RKO (cell line): ENCODE data around the gene RAB14.
A peak's percentile ranks its signal among the peaks of the same experiment; 100 is the strongest.

Experiments
- DNase-seq: peaks from one replicate; pipeline ENCODE4 v3.0.0-alpha.2; 2016; ENCODE audit warnings: low spot score

RAB14 gene

GRCh38 chr9:121201738-121202533, at the start of gene RAB14:
Gene RAB14 (minus strand): TSS chr9:121201869. CDS start chr9:121193412, 8,457 bp downstream.
- DNase-seq = peak; percentile 99

- DNase-seq = no peak
These were observed 47.9 kb upstream of the RAB14 start for GRCh38 chr9:121249563-121249962.

GRCh38 chr9:121246821-121247561, 45.3 kb upstream of the RAB14 start:
- DNase-seq = peak; percentile 34

GRCh38 chr9:121242959-121243346, 41.3 kb upstream of the RAB14 start:
- no peak for DNase-seq

- DNase-seq = peak; percentile 39
These were observed 40.7 kb upstream of the RAB14 start for GRCh38 chr9:121242219-121242958.

GRCh38 chr9:121240472-121241135, 38.9 kb upstream of the RAB14 start:
- no peak for DNase-seq

GRCh38 chr9:121239851-121240250, 38.2 kb upstream of the RAB14 start:
- no peak for DNase-seq

- DNase-seq = no peak
These were observed 37.4 kb upstream of the RAB14 start for GRCh38 chr9:121239071-121239470.

GRCh38 chr9:121237916-121238315, 36.2 kb upstream of the RAB14 start:
- no peak for DNase-seq

- no peak for DNase-seq
These were observed 33.8 kb upstream of the RAB14 start for GRCh38 chr9:121235512-121235911.

- DNase-seq = no peak
These were observed 33.1 kb upstream of the RAB14 start for GRCh38 chr9:121234832-121235161.

GRCh38 chr9:121233906-121234831, 32.5 kb upstream of the RAB14 start:
- DNase-seq = peak; percentile 35

GRCh38 chr9:121232251-121232650, 30.6 kb upstream of the RAB14 start:
- no peak for DNase-seq

- DNase-seq = no peak
These were observed 28.6 kb upstream of the RAB14 start for GRCh38 chr9:121230256-121230655.

GRCh38 chr9:121227862-121228261, 26.2 kb upstream of the RAB14 start:
- no peak for DNase-seq

- peak; percentile 40 for DNase-seq
These were observed 24.5 kb upstream of the RAB14 start for GRCh38 chr9:121226175-121226574.

GRCh38 chr9:121225240-121225639, 23.6 kb upstream of the RAB14 start:
- DNase-seq = no peak

- peak; percentile 77 for DNase-seq
These were observed 21.0 kb upstream of the RAB14 start for GRCh38 chr9:121222524-121223171.

- no peak for DNase-seq
These were observed 20.0 kb upstream of the RAB14 start for GRCh38 chr9:121221664-121222055.

- DNase-seq = no peak
These were observed 19.5 kb upstream of the RAB14 start for GRCh38 chr9:121220996-121221663.
